Measurements from ENCODE around the gene DRAXIN. TPM values are rescaled to one million over a fixed set of nuclear protein-coding genes. Genes with fewer than 3 reads are reported as not detected.
A peak's percentile ranks its signal among the peaks of the same experiment; 100 is the strongest.

Gene DRAXIN
- total RNA-seq, 3 donors from 2014 or later (not counting 1 experiment from before 2014, with no cell fraction given) = 10.9 to 24.9 (median 12.1) TPM

GRCh38 chr1:11751087-11751486 is 59.6 kb downstream of the DRAXIN start:
- peaks cover 32 to 40% of the 10 kb centered on the region in 2 donors for H3K4me1 Mint-ChIP-seq
- intact Hi-C loops (cut with micrococcal nuclease) = no loop called here
- H3K9me3 Mint-ChIP-seq = no peaks in the 10 kb centered on the region
- Histone ChIP-seq H3K4me3 (ENCODE audit: low read length) (no peak overlapping the region), H3K36me3 (ENCODE audit: control insufficient read depth, insufficient read depth, low read length) (peaks cover 34% of the 10 kb centered on the region), H3K9me3 (ENCODE audit: control insufficient read depth, insufficient read depth, low read length) (no peaks in the 10 kb centered on the region), H3K27ac (ENCODE audit: low read length) (no peak overlapping the region), H3K4me1 (ENCODE audit: control insufficient read depth, insufficient read depth, low read length) (peaks cover 21% of the 10 kb centered on the region), H3K27me3 (ENCODE audit: control insufficient read depth, insufficient read depth, low read length) (no peaks in the 10 kb centered on the region)
- H3K4me3 Mint-ChIP-seq = no peak overlapping the region
- no peaks in the 10 kb centered on the region for H3K27me3 Mint-ChIP-seq (ENCODE audit: low read depth in 2 of 2)
- TF ChIP-seq CTCF (IDR thresholded peaks at IDR 0.05) = no peak
- H3K36me3 Mint-ChIP-seq = peaks cover 9% of the 10 kb centered on the region
- DNase-seq (no peak), ATAC-seq (no peak)
- 94% methylated on average over 9 of the region's 9 CpGs for WGBS (ENCODE audit: insufficient coverage)
- H3K27ac Mint-ChIP-seq = peak overlapping the region in 1 of 2 donors; percentile 60

DNA sequence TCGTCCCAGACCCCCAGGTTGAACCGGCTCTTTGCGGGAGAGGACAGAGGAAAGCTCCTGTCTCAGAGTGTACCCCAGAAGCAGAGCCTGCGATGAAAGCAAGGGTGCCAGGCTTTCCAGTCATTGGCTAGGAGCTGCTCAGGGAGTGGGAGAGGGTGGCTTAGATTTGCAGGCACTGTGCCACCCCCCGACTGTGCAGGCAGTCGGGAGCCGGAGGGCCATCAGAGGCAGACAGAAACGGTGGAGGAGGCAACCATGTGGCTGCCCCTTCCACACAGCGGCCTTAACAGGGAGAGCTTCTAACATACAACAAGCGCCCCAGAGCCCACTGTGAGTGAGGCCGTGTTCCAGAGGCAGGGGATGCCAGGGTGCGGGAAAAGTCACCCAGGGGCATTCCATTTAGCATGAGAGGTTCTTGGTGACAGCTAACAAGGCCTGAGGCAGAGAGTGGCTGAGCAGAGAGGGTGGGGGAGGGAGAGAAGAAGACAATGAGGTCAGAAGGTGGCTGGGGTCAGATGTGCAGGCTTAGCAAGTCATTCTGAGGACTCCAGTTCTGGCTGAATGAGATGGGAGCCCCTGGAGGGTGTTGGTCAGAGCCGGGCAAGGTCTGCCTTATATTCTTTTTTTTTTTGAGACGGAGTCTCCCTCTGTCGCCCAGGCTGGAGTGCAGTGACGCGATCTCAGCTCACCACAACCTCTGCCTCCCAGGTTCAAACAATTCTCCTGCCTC is 61.0 kb downstream of the DRAXIN start:
- intact Hi-C loops (cut with micrococcal nuclease) = no loop called here
- no peaks in the 10 kb centered on the region for H3K27me3 Mint-ChIP-seq (ENCODE audit: low read depth in 2 of 2)
- no peak for ATAC-seq
- WGBS (ENCODE audit: insufficient coverage) = 89% methylated on average over 15 of the region's 17 CpGs
- Histone ChIP-seq H3K27me3 (ENCODE audit: control insufficient read depth, insufficient read depth, low read length) (no peaks in the 10 kb centered on the region), H3K27ac (ENCODE audit: low read length) (no peak overlapping the region), H3K4me1 (ENCODE audit: control insufficient read depth, insufficient read depth, low read length) (peaks cover 21% of the 10 kb centered on the region), H3K9me3 (ENCODE audit: control insufficient read depth, insufficient read depth, low read length) (no peaks in the 10 kb centered on the region), H3K4me3 (ENCODE audit: low read length) (no peak overlapping the region), H3K36me3 (ENCODE audit: control insufficient read depth, insufficient read depth, low read length) (peaks cover 27% of the 10 kb centered on the region)
- no peaks in the 10 kb centered on the region for H3K36me3 Mint-ChIP-seq
- H3K4me1 Mint-ChIP-seq = peaks cover 23 to 30% of the 10 kb centered on the region in 2 donors
- TF ChIP-seq CTCF (IDR thresholded peaks at IDR 0.05) = no peak
- H3K4me3 Mint-ChIP-seq = no peak overlapping the region
- DNase-seq = no peak
- H3K27ac Mint-ChIP-seq = peak overlapping the region; percentile 31 to 38
- H3K9me3 Mint-ChIP-seq = no peaks in the 10 kb centered on the region

DNA sequence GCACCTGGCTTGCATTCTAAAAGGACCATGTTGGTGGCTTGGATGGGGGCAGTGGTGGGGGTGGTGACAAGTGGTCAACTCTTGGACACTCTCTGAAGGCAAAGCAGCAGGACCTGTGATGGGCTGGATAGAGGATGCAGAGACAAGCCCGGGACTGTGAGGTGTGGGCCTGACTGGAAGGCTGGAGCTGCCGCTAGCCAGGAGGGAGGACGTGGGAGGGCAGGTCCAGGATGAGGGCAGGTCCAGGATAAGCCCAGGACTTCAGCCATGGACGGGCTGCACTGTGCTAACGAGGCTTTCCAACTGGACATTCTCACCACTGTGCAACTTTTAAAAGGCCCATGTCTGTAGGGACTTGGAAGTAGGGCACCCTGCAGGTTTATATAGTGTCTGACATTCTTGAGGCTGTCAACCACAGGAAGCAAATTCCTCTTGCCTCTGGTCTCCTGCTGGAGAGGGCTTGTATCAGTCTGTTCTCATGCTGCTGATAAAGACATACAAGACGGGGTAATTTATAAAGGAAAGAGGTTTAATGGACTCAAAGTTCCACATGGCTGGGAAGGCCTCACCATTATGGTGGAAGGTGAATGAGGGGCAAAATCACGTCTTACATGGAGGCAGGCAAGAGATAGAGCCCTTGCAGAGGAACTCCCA is 62.2 kb downstream of the DRAXIN start:
- Histone ChIP-seq H3K27me3 (ENCODE audit: control insufficient read depth, insufficient read depth, low read length) (no peaks in the 10 kb centered on the region), H3K36me3 (ENCODE audit: control insufficient read depth, insufficient read depth, low read length) (peaks cover 16% of the 10 kb centered on the region), H3K4me1 (ENCODE audit: control insufficient read depth, insufficient read depth, low read length) (peaks cover 14% of the 10 kb centered on the region), H3K27ac (ENCODE audit: low read length) (no peak overlapping the region), H3K9me3 (ENCODE audit: control insufficient read depth, insufficient read depth, low read length) (no peaks in the 10 kb centered on the region), H3K4me3 (ENCODE audit: low read length) (no peak overlapping the region)
- Mint-ChIP-seq H3K4me1 (peaks cover 19 to 25% of the 10 kb centered on the region in 2 donors), H3K27me3 (ENCODE audit: low read depth in 2 of 2) (no peaks in the 10 kb centered on the region), H3K4me3 (no peak overlapping the region), H3K27ac (peak overlapping the region in 1 of 2 donors; percentile 64), H3K36me3 (no peaks in the 10 kb centered on the region), H3K9me3 (no peaks in the 10 kb centered on the region)
- intact Hi-C loops (cut with micrococcal nuclease) = no loop called here
- ATAC-seq (no peak), DNase-seq (no peak)
- WGBS (ENCODE audit: insufficient coverage) = 83% methylated on average over 6 of the region's 7 CpGs
- no peak for TF ChIP-seq CTCF (IDR thresholded peaks at IDR 0.05)
